Left colon (tissue), 2 donors: ENCODE measurements around the gene PSKH1. TPM values are rescaled to one million over a fixed set of nuclear protein-coding genes. Genes with fewer than 3 reads are reported as not detected.
A peak's percentile ranks its signal among the peaks of the same experiment; 100 is the strongest.
"Not testable (repeated sequence)": the region's sequence is repeated elsewhere in the genome, so short reads cannot be mapped to it uniquely, and the experiment has no call there.

Source experiments
- ATAC-seq: fragments of 200-7000 bp; cut with Tn5 transposase; one replicate; pipeline ENCODE4 v1.9.1; 2020; ENCODE audit warnings: mild to moderate bottlenecking, moderate library complexity
- DNase-seq, 2 donors: peaks; one replicate each; pipeline ENCODE4 v3.0.0-alpha.2; 2020
- intact Hi-C, 2 donors: fragments of 100-400 bp; cut with DNase I in 1 of 2; cut with micrococcal nuclease in 1 of 2; formaldehyde crosslinking; loops; one replicate each; pipeline versions ENCODE4 v1.11.2 to v1.14.0; 2022; cut with DNase I, micrococcal nuclease
- total RNA-seq, 2 donors: library from RNA; stranded (reverse); fragmentation: NEBNext Ultra II Directional; extraction: Animal tissue kit (Norgen Biotek cat#: 25700); gene quantifications; one replicate each; pipeline ENCODE4 v1.2.1, GENCODE V29; 2021
- donor health status: DM: no; HTN: no; CAD: no.
- donor health status: DM: yes; HTN: yes; CAD: no.

PSKH1 gene
- total RNA-seq, 2 donors from 2014 or later = 31.7 to 36.6 TPM

GRCh38 chr16:67862623-67863583 lies 30.2 kb upstream of the PSKH1 start:
- intact Hi-C loops = no loop called here
- ATAC-seq = no peak

GRCh38 chr16:67864044-67864443 lies 29.0 kb upstream of the PSKH1 start:
- ATAC-seq, intact Hi-C loops: not testable (repeated sequence)

More at GRCh38 chr16:67862623-67863583, 30.2 kb upstream of the PSKH1 start:
- no peak for DNase-seq

GRCh38 chr16:67864594-67864993 lies 28.5 kb upstream of the PSKH1 start:
- intact Hi-C loops = no loop called here

More at GRCh38 chr16:67864044-67864443, 29.0 kb upstream of the PSKH1 start:
- not testable (repeated sequence) for DNase-seq

GRCh38 chr16:67865318-67865717 lies 27.7 kb upstream of the PSKH1 start:
- DNase-seq (peak in 1 of 2 donors; percentile 28), ATAC-seq (peak; percentile 85)
- intact Hi-C loops = no loop called here

More at GRCh38 chr16:67864594-67864993, 28.5 kb upstream of the PSKH1 start:
- ATAC-seq (no peak), DNase-seq (no peak)

GRCh38 chr16:67868290-67868689 lies 24.8 kb upstream of the PSKH1 start:
- intact Hi-C loops = no loop called here
- ATAC-seq = no peak
- DNase-seq = no peak

GRCh38 chr16:67869653-67870052 lies 23.4 kb upstream of the PSKH1 start:
- DNase-seq (no peak), ATAC-seq (no peak)
- intact Hi-C loops = no loop called here

GRCh38 chr16:67871256-67871655 lies 21.8 kb upstream of the PSKH1 start:
- ATAC-seq (no peak), DNase-seq (no peak)
- intact Hi-C loops = no loop called here

GRCh38 chr16:67872131-67872630 lies 20.9 kb upstream of the PSKH1 start:
- DNase-seq = no peak
- intact Hi-C loops = no loop called here
- ATAC-seq = no peak

- intact Hi-C loops = no loop called here
- ATAC-seq = peak; percentile 87
- peak; percentile 81 to 87 for DNase-seq
Measured at GRCh38 chr16:67872631-67873434, 20.2 kb upstream of the PSKH1 start, which contains the start of gene EDC4. EDC4 (plus strand) TSS chr16:67873052; CDS start chr16:67873262, 210 bp downstream.

GRCh38 chr16:67873435-67874370 lies 19.4 kb upstream of the PSKH1 start:
- peak in 1 of 2 donors; percentile 24 for DNase-seq
- ATAC-seq = peak; percentile 70
- intact Hi-C loops = no loop called here

- no peak for ATAC-seq
- intact Hi-C loops = no loop called here
- DNase-seq = no peak
Measured at GRCh38 chr16:67874372-67874771, 18.7 kb upstream of the PSKH1 start.

GRCh38 chr16:67877064-67877463 lies 16.0 kb upstream of the PSKH1 start:
- ATAC-seq (no peak), DNase-seq (no peak)
- intact Hi-C loops = no loop called here

GRCh38 chr16:67878232-67878631 lies 14.8 kb upstream of the PSKH1 start:
- intact Hi-C loops = no loop called here
- ATAC-seq (no peak), DNase-seq (no peak)

GRCh38 chr16:67878846-67879245 lies 14.2 kb upstream of the PSKH1 start:
- ATAC-seq (no peak), DNase-seq (no peak)
- intact Hi-C loops = no loop called here

- DNase-seq (no peak), ATAC-seq (no peak)
- intact Hi-C loops = no loop called here
Measured at GRCh38 chr16:67879462-67879861, 13.6 kb upstream of the PSKH1 start.

- intact Hi-C loops = no loop called here
- ATAC-seq (no peak), DNase-seq (no peak)
Measured at GRCh38 chr16:67879936-67880335, 13.1 kb upstream of the PSKH1 start.

GRCh38 chr16:67880584-67880983 lies 12.5 kb upstream of the PSKH1 start:
- ATAC-seq = no peak
- intact Hi-C loops = no loop called here

GRCh38 chr16:67881621-67882161 lies 11.4 kb upstream of the PSKH1 start:
- intact Hi-C loops = no loop called here
- no peak for ATAC-seq
- DNase-seq = no peak

More at GRCh38 chr16:67880584-67880983, 12.5 kb upstream of the PSKH1 start:
- DNase-seq = no peak
